ENCODE results near the gene ZSCAN5A. TPM values are rescaled to one million over a fixed set of nuclear protein-coding genes. Genes with fewer than 3 reads are reported as not detected.
"Not testable (repeated sequence)": the region's sequence is repeated elsewhere in the genome, so short reads cannot be mapped to it uniquely, and the experiment has no call there.

The ZSCAN5A gene
- total and polyA plus RNA-seq, 2 donors (not counting 1 experiment from before 2014, with no cell fraction given): 5.2 to 24.8 TPM

- H3K27ac Mint-ChIP-seq: no peak within 1 kb of the TSS
- intact Hi-C loops (cut with micrococcal nuclease): no loop called here
- DNase-seq: no peak
- 56% methylated on average over 1 of the region's 3 CpGs for WGBS (ENCODE audit: insufficient coverage)
- TF ChIP-seq EZH2 (IDR thresholded peaks at IDR 0.05; ENCODE audit: borderline replicate concordance, insufficient read depth, low read depth, low read length, poor library complexity, severe bottlenecking) (no peak), CTCF (IDR thresholded peaks at IDR 0.05) (no peak)
- Histone ChIP-seq H4K20me1 (ENCODE audit: control insufficient read depth, insufficient read depth, low read length, poor library complexity, severe bottlenecking) (no peaks in the 10 kb centered on the region), H3K4me3 (ENCODE audit: control extremely low read depth in 1 of 5, extremely low read depth in 1 of 5, insufficient read depth in 1 of 5, low read depth in 2 of 5, low read length in 4 of 5) (no peak within 1 kb of the TSS), H3K27me3 (replicated peaks in 1 of 4; ENCODE audit: control extremely low read depth in 1 of 4, control insufficient read depth in 3 of 4, insufficient read depth in 4 of 4, low read length in 3 of 4) (no peaks in the 10 kb centered on the region), H3K4me1 (ENCODE audit: control insufficient read depth in 2 of 2, insufficient read depth in 2 of 2, low read length in 2 of 2) (no peaks in the 10 kb centered on the region), H3K27ac (ENCODE audit: low read length in 2 of 2) (no peak within 1 kb of the TSS), H3K9ac (ENCODE audit: low read length) (no peak within 1 kb of the TSS), H3K36me3 (replicated peaks in 1 of 2; ENCODE audit: control extremely low read depth in 1 of 2, control insufficient read depth in 1 of 2, extremely low read depth in 1 of 2, insufficient read depth in 2 of 2, low read length in 1 of 2) (no peaks in the 10 kb centered on the region), H3K79me2 (ENCODE audit: control insufficient read depth, insufficient read depth, low read length) (no peaks in the 10 kb centered on the region), H2AFZ (ENCODE audit: insufficient read depth, low read depth, low read length, poor library complexity, severe bottlenecking) (no peak within 1 kb of the TSS), H3K4me2 (replicated peaks; ENCODE audit: low read depth, low read length, poor library complexity, severe bottlenecking) (no peak within 1 kb of the TSS), H3K9me3 (ENCODE audit: control extremely low read depth in 1 of 3, control insufficient read depth in 2 of 3, insufficient read depth in 1 of 3, low read length in 2 of 3) (no peaks in the 10 kb centered on the region)
- peaks cover 19% of the 10 kb centered on the region for H3K27me3 Mint-ChIP-seq
- no peak for ATAC-seq (ENCODE audit: low read depth)
- POLR2A ChIA-PET: no interaction called here
- H3K4me3 Mint-ChIP-seq: no peak within 1 kb of the TSS
- no peaks in the 10 kb centered on the region for H3K4me1 Mint-ChIP-seq
- CTCF ChIA-PET: no interaction called here
- no peaks in the 10 kb centered on the region for H3K9me3 Mint-ChIP-seq (ENCODE audit: insufficient read depth)
Observed at GRCh38 chr19:56201973-56202372, 112.7 kb downstream of the ZSCAN5A start, which contains the start of gene ZSCAN5C. ZSCAN5C (plus strand) TSS chr19:56202273; CDS start chr19:56205914, 3,641 bp downstream.

DNA sequence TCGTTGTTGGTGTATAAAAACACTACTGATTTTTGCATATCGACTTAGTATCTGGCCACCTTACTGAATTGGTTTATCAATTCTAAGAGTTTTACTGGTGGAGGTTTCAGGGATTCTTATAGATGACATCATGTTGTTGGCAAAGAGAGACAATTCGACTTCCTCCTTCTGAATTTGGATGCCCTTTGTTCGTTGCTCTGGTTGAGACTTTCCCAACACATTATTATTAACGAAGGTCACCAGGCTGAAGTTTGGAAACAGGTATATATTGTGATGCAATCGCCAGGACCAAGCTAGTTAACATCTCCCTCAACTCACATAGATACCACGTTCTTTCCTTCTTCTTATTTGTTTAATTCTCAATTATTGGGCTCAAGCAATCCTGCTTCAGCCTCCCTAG is 115.0 kb downstream of the ZSCAN5A start:
- TF ChIP-seq CTCF (IDR thresholded peaks at IDR 0.05): no peak
- Mint-ChIP-seq H3K27ac (no peak overlapping the region), H3K9me3 (ENCODE audit: insufficient read depth) (no peaks in the 10 kb centered on the region), H3K4me1 (no peaks in the 10 kb centered on the region), H3K27me3 (peaks cover 15% of the 10 kb centered on the region), H3K4me3 (no peak overlapping the region)
- Histone ChIP-seq H3K4me3 (ENCODE audit: control extremely low read depth in 1 of 5, extremely low read depth in 1 of 5, insufficient read depth in 1 of 5, low read depth in 2 of 5, low read length in 4 of 5) (no peak overlapping the region), H3K9ac (ENCODE audit: low read length) (no peak overlapping the region), H3K9me3 (ENCODE audit: control extremely low read depth in 1 of 3, control insufficient read depth in 2 of 3, insufficient read depth in 1 of 3, low read length in 2 of 3) (no peaks in the 10 kb centered on the region), H3K4me2 (replicated peaks; ENCODE audit: low read depth, low read length, poor library complexity, severe bottlenecking) (no peak overlapping the region), H3K4me1 (ENCODE audit: control insufficient read depth in 2 of 2, insufficient read depth in 2 of 2, low read length in 2 of 2) (no peaks in the 10 kb centered on the region), H4K20me1 (ENCODE audit: control insufficient read depth, insufficient read depth, low read length, poor library complexity, severe bottlenecking) (no peaks in the 10 kb centered on the region), H3K27ac (ENCODE audit: low read length in 2 of 2) (no peak overlapping the region), H3K36me3 (replicated peaks in 1 of 2; ENCODE audit: control extremely low read depth in 1 of 2, control insufficient read depth in 1 of 2, extremely low read depth in 1 of 2, insufficient read depth in 2 of 2, low read length in 1 of 2) (no peaks in the 10 kb centered on the region), H2AFZ (ENCODE audit: insufficient read depth, low read depth, low read length, poor library complexity, severe bottlenecking) (no peak overlapping the region), H3K27me3 (replicated peaks in 1 of 4; ENCODE audit: control extremely low read depth in 1 of 4, control insufficient read depth in 3 of 4, insufficient read depth in 4 of 4, low read length in 3 of 4) (peaks cover 0 to 3% (median 0%) of the 10 kb centered on the region in 4 experiments), H3K79me2 (ENCODE audit: control insufficient read depth, insufficient read depth, low read length) (no peaks in the 10 kb centered on the region)
- ATAC-seq (ENCODE audit: low read depth) (no peak), DNase-seq (no peak)
- intact Hi-C loops (cut with micrococcal nuclease): no loop called here
- WGBS (ENCODE audit: insufficient coverage): 95% methylated on average over 2 of the region's 7 CpGs
- ChIA-PET POLR2A (no interaction called here), CTCF (no interaction called here)

- H3K27ac ChIP-seq (ENCODE audit: low read length in 2 of 2); H3K4me3 ChIP-seq (ENCODE audit: control extremely low read depth in 1 of 5, extremely low read depth in 1 of 5, insufficient read depth in 1 of 5, low read depth in 2 of 5, low read length in 4 of 5); H3K9me3 Mint-ChIP-seq (ENCODE audit: insufficient read depth); POLR2A ChIA-PET; H3K4me2 ChIP-seq (replicated peaks; ENCODE audit: low read depth, low read length, poor library complexity, severe bottlenecking); CTCF ChIA-PET; H3K9ac ChIP-seq (ENCODE audit: low read length); H4K20me1 ChIP-seq (ENCODE audit: control insufficient read depth, insufficient read depth, low read length, poor library complexity, severe bottlenecking); H3K36me3 ChIP-seq (replicated peaks in 1 of 2; ENCODE audit: control extremely low read depth in 1 of 2, control insufficient read depth in 1 of 2, extremely low read depth in 1 of 2, insufficient read depth in 2 of 2, low read length in 1 of 2); DNase-seq; ATAC-seq (ENCODE audit: low read depth); H3K79me2 ChIP-seq (ENCODE audit: control insufficient read depth, insufficient read depth, low read length); H3K4me1 Mint-ChIP-seq; H3K4me3 Mint-ChIP-seq; H3K27ac Mint-ChIP-seq; intact Hi-C loops (cut with micrococcal nuclease); H3K27me3 ChIP-seq (replicated peaks in 1 of 4; ENCODE audit: control extremely low read depth in 1 of 4, control insufficient read depth in 3 of 4, insufficient read depth in 4 of 4, low read length in 3 of 4); H3K4me1 ChIP-seq (ENCODE audit: control insufficient read depth in 2 of 2, insufficient read depth in 2 of 2, low read length in 2 of 2); H2AFZ ChIP-seq (ENCODE audit: insufficient read depth, low read depth, low read length, poor library complexity, severe bottlenecking); H3K9me3 ChIP-seq (ENCODE audit: control extremely low read depth in 1 of 3, control insufficient read depth in 2 of 3, insufficient read depth in 1 of 3, low read length in 2 of 3): not testable (repeated sequence)
- 92% methylated on average over 9 of the region's 23 CpGs for WGBS (ENCODE audit: insufficient coverage)
- peaks cover 15% of the 10 kb centered on the region for H3K27me3 Mint-ChIP-seq
Observed at GRCh38 chr19:56197646-56198045, 117.0 kb downstream of the ZSCAN5A start, which contains the start of gene ZSCAN5B. ZSCAN5B (minus strand) TSS chr19:56197783; CDS start chr19:56193052, 4,731 bp downstream.

Data from B cell (primary cell).